A549 (cell line): ENCODE measurements around the gene ACVR2A. TPM values are rescaled to one million over a fixed set of nuclear protein-coding genes. Genes with fewer than 3 reads are reported as not detected.

Experiments used
- ATAC-seq, 2 experiments: fragments of 200-7000 bp in 1 of 2; fragments of >200 bp in 1 of 2; cut with Nextera tagmentation in 1 of 2; cut with Tn5 transposase in 1 of 2; 3 replicates each; pipeline versions ENCODE4 v1.8.0 to v1.9.1; 2018 to 2020; ENCODE audit warnings: mild to moderate bottlenecking in 1 of 2, moderate library complexity in 1 of 2
- CTCF ChIA-PET: fragments of 300-600 bp; sonication (Branson Sonifier 250); formaldehyde crosslinking; extraction: SDS; loops from one replicate; lab custom pipeline; 2021; ENCODE audit warnings: antibody characterized with exemption, inconsistent platforms; lab: Yijun Ruan, JAX
- POLR2A ChIA-PET: fragments of 350-600 bp; formaldehyde crosslinking; extraction: SDS; loops from one replicate; lab custom pipeline; 2021; ENCODE audit warnings: antibody characterized with exemption, inconsistent platforms; lab: Yijun Ruan, JAX
- DNase-seq, 2 experiments: peaks; one replicate each; pipeline versions ENCODE4 v3.0.0 to v3.0.0-alpha.2; 2011 to 2016; ENCODE audit warnings: low read depth in 1 of 2, low spot score in 1 of 2
- FAIRE-seq: peaks from 2 replicates; lab custom pipeline; 2011; peaks lifted over from hg19 to GRCh38; lab: Jason Lieb, UNC
- H3K27ac ChIP-seq, 2 experiments: fragments of >200 bp; sonication (Bioruptor Twin); formaldehyde crosslinking; 3 replicates each; pipeline ENCODE4 v1.5.1; 2016 to 2017
- H3K4me1 ChIP-seq: fragments of >200 bp; sonication (Bioruptor Twin); formaldehyde crosslinking; 3 replicates; pipeline ENCODE4 v1.6.1; 2016
- H3K4me2 ChIP-seq: fragments of >200 bp; sonication (Bioruptor Twin); formaldehyde crosslinking; 3 replicates; pipeline ENCODE4 v1.6.1; 2016
- H3K4me3 ChIP-seq: fragments of >200 bp; sonication (Bioruptor Twin); formaldehyde crosslinking; 3 replicates; pipeline ENCODE4 v1.5.1; 2016
- H3K9me3 ChIP-seq: fragments of >200 bp; sonication (Bioruptor Twin); formaldehyde crosslinking; 3 replicates; pipeline ENCODE4 v1.6.1; 2016
- BHLHE40 ChIP-seq: IDR thresholded peaks from 2 replicates; pipeline ENCODE4 v1.6.1; 2012; ENCODE audit warnings: low read depth, low read length, inconsistent platforms
- CBX2 ChIP-seq: fragments of 200-600 bp; sonication (generic); IDR thresholded peaks from 2 replicates; pipeline ENCODE4 v1.6.1; 2016; ENCODE audit warnings: low read depth, mild to moderate bottlenecking, borderline replicate concordance
- CBX8 ChIP-seq: fragments of 200-600 bp; sonication (generic); IDR thresholded peaks from 2 replicates; pipeline ENCODE4 v1.6.1; 2016
- CHD4 ChIP-seq: fragments of 200-600 bp; sonication (generic); IDR thresholded peaks from 2 replicates; pipeline ENCODE4 v1.6.1; 2016; ENCODE audit warnings: antibody characterized with exemption, mild to moderate bottlenecking, borderline replicate concordance
- EP300 ChIP-seq, 2 experiments: fragments of >200 bp; sonication (Bioruptor Twin); formaldehyde crosslinking; IDR thresholded peaks; 2 replicates in 1 of 2; 3 replicates in 1 of 2; pipeline ENCODE4 v1.6.1; 2016 to 2017
- ESRRA ChIP-seq: fragments of 150-350 bp; IDR thresholded peaks from 2 replicates; pipeline ENCODE4 v1.6.1; 2014; ENCODE audit warnings: mild to moderate bottlenecking, low read length, borderline replicate concordance
- FOSL2 ChIP-seq, 2 experiments: fragments of 450-650 bp in 1 of 2; fragments of >200 bp in 1 of 2; sonication (Bioruptor Twin) in 1 of 2; formaldehyde crosslinking; IDR thresholded peaks; 2 replicates each; pipeline versions ENCODE4 v1.5.0 to v1.6.1; 2016 to 2020; ENCODE audit warnings: mild to moderate bottlenecking in 1 of 2, moderate library complexity in 1 of 2
- HDAC2 ChIP-seq: fragments of 200-600 bp; sonication (generic); IDR thresholded peaks from 2 replicates; pipeline ENCODE4 v1.6.1; 2016
- HEYL ChIP-seq: fragments of 250-450 bp; sonication (Bioruptor Pico); IDR thresholded peaks from 2 replicates; pipeline ENCODE4 v1.8.0; 2021; ENCODE audit warnings: mild to moderate bottlenecking, moderate library complexity
- HOXB13 ChIP-seq: fragments of 250-450 bp; sonication (Bioruptor Pico); IDR thresholded peaks from 2 replicates; pipeline ENCODE4 v1.5.0; 2020; ENCODE audit warnings: low read depth, mild to moderate bottlenecking, moderate library complexity
- HOXB5 ChIP-seq: fragments of 250-450 bp; sonication (Bioruptor Pico); IDR thresholded peaks from 2 replicates; pipeline ENCODE4 v1.5.0; 2020; ENCODE audit warnings: mild to moderate bottlenecking, moderate library complexity
- KDM5A ChIP-seq: fragments of 200-600 bp; sonication (generic); IDR thresholded peaks from 2 replicates; pipeline ENCODE4 v1.6.1; 2016; ENCODE audit warnings: antibody characterized with exemption, mild to moderate bottlenecking
- MAFK ChIP-seq: fragments of 450-650 bp; IDR thresholded peaks from 2 replicates; pipeline ENCODE4 v1.6.1; 2014; ENCODE audit not compliant: partially characterized antibody
- NR3C1 ChIP-seq: fragments of >200 bp; sonication (Bioruptor Twin); formaldehyde crosslinking; IDR thresholded peaks from 3 replicates; pipeline ENCODE4 v1.6.1; 2017
- POLR2A ChIP-seq: IDR thresholded peaks from 2 replicates; pipeline ENCODE4 v1.6.1; 2012; ENCODE audit warnings: mild to moderate bottlenecking, low read length
- RFX5 ChIP-seq: fragments of 450-650 bp; IDR thresholded peaks from 2 replicates; pipeline ENCODE4 v1.7.1; 2014; ENCODE audit warnings: antibody characterized with exemption, mild to moderate bottlenecking, moderate library complexity
- SMC3 ChIP-seq: fragments of >200 bp; sonication (Bioruptor Twin); formaldehyde crosslinking; IDR thresholded peaks from 3 replicates; pipeline ENCODE4 v1.6.1; 2018; ENCODE audit warnings: inconsistent platforms
- SREBF2 ChIP-seq: fragments of 450-650 bp; IDR thresholded peaks from 2 replicates; pipeline ENCODE4 v1.6.1; 2014; ENCODE audit warnings: mild to moderate bottlenecking, moderate library complexity
- TFCP2L1 ChIP-seq: fragments of 250-450 bp; sonication (Bioruptor Pico); IDR thresholded peaks from 2 replicates; pipeline ENCODE4 v1.5.0; 2021; ENCODE audit warnings: mild to moderate bottlenecking
- ZC3H11A ChIP-seq: fragments of 450-650 bp; IDR thresholded peaks from 2 replicates; pipeline ENCODE4 v1.6.1; 2014; ENCODE audit warnings: antibody characterized with exemption, mild to moderate bottlenecking
- WGBS: methylation state at CpG from one replicate; pipeline ENCODE4 v1.1.6; 2017; ENCODE audit errors: missing lambda C conversion rate; 5-methylcytosine and 5-hydroxymethylcytosine counted together
- polyA plus RNA-seq, 4 experiments: library from polyadenylated mRNA; depleted of rRNA in 3 of 4; stranded (reverse); fragments of >200 nt; fragmentation: RNase III in 1 of 4; extraction: RNeasy Plus Mini Kit Qiagen cat#74134 plus additional on column Dnase treatment in 1 of 4; gene quantifications; 2 replicates in 3 of 4; 3 replicates in 1 of 4; pipeline ENCODE4 v1.2.3, GENCODE V29; 2011 to 2017
- TF ChIP-seq, protein P1 (sequence below): fragments of 450-650 bp; IDR thresholded peaks from 2 replicates; pipeline ENCODE4 v1.6.1; 2014; ENCODE audit warnings: antibody characterized with exemption
- TF ChIP-seq, protein P2 (sequence below): IDR thresholded peaks from 2 replicates; pipeline ENCODE4 v1.6.1; 2012
- TF ChIP-seq, protein P3 (sequence below): fragments of >200 bp; sonication (Bioruptor Twin); formaldehyde crosslinking; IDR thresholded peaks from 3 replicates; pipeline ENCODE4 v1.5.1; 2016
- TF ChIP-seq, protein P4 (sequence below): fragments of >200 bp; sonication (Bioruptor Twin); formaldehyde crosslinking; IDR thresholded peaks from 3 replicates; pipeline ENCODE4 v1.6.1; 2016

Gene ACVR2A
- polyA plus RNA-seq, 2 of the 4 experiments (the other 2 are of a cell fraction): 2.6 to 5.7 TPM

DNA sequence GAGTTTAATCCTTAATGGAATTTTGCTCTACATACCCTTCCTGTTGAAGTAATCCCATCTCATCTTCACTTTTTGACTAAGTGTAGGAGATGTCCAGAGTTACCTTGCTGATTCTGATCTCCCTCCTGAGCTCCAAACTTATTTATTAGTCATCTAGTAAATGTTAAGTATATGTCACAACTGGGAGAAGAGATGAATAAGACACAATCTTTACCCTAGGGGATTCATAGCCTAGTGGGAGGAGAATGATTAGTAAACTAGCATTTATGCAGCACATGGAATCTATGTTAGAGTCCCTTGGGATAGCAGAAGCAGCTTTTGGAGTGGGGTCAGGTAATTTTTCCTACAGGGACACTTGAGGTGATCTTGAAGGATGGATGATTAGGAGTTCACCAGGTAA is 20.7 kb downstream of the ACVR2A start:
- H3K27ac ChIP-seq: no peak overlapping the region
- DNase-seq (no peak), ATAC-seq (no peak), FAIRE-seq (no peak)
- TF ChIP-seq FOSL2 (IDR thresholded peaks at IDR 0.05) (no peak), FOSL2 (CRISPR knock-in tag; IDR thresholded peaks at IDR 0.05) (no peak), HOXB13 (CRISPR knock-in tag) (no peak)
- H3K9me3 ChIP-seq: no peaks in the 10 kb centered on the region
- no peak overlapping the region for H3K4me2 ChIP-seq
- ChIA-PET CTCF (no interaction called here), POLR2A (no interaction called here)
- H3K4me3 ChIP-seq: no peak overlapping the region
- H3K4me1 ChIP-seq: no peaks in the 10 kb centered on the region

DNA sequence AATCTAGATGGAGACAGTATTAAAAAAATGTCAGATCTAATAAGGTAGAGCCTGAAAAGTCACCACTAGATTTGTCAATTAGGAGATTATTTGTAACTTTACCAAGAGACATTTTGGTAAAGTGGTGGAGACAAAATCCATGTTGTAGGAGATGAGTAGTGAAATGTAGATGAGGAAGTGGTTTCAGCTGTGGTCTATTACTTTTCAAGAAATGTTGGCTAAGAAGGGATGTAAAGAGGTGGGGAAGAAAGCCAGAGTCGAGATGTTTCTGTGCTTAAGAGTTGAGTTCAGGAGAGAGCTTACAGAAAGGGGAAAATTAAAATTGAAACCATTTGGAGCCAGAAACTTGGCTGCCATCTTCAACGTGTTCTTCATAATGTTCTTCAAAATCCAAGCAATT is 22.2 kb downstream of the ACVR2A start:
- no peak for TF ChIP-seq CHD4
- TF ChIP-seq HEYL: no peak
- TF ChIP-seq MAFK: no peak
- TF ChIP-seq BHLHE40: no peak
- TF ChIP-seq NR3C1: no peak
- TF ChIP-seq KDM5A: no peak
- TF ChIP-seq ESRRA: no peak
- Histone ChIP-seq H3K4me2 (no peak overlapping the region), H3K4me3 (no peak overlapping the region), H3K27ac (no peak overlapping the region), H3K4me1 (no peaks in the 10 kb centered on the region), H3K9me3 (no peaks in the 10 kb centered on the region)
- ChIA-PET POLR2A (no interaction called here), CTCF (no interaction called here)
- no peak for ATAC-seq
- FAIRE-seq: no peak
- 37% methylated on average over 2 of the region's 2 CpGs for whole genome bisulfite sequencing
- no peak for DNase-seq

DNA sequence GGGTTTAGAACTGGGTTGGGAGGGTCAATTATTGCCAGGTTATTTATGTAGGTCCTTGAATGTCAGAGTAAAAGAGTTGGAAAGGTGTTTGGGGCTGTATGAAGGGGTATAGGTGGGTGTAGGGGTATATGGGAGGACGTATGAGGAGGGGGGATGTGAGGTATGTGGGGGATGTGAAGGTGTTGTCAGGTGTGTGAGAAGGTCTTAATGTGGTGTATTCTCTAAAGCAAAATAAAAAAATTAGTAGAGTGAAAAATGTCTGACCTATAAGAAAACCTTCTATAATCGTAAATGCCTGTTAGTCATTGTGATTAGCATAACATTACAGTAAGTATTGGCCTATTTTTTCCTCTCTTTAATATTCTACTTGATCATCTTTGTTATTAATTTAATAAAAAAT is 25.1 kb downstream of the ACVR2A start:
- WGBS: 81% methylated on average over 2 of the region's 2 CpGs
- Histone ChIP-seq H3K4me2 (no peak overlapping the region), H3K4me1 (no peaks in the 10 kb centered on the region)
- no peak for FAIRE-seq
- TF ChIP-seq CBX8 (no peak), SMC3 (no peak), RFX5 (no peak), TFCP2L1 (CRISPR knock-in tag) (no peak), NR3C1 (no peak), CBX2 (no peak), ZC3H11A (no peak), EP300 (IDR thresholded peaks at IDR 0.05) (no peak), POLR2A (no peak), KDM5A (no peak), HDAC2 (no peak), SREBF2 (no peak), HOXB5 (no peak)
- TF ChIP-seq, protein P1, sequence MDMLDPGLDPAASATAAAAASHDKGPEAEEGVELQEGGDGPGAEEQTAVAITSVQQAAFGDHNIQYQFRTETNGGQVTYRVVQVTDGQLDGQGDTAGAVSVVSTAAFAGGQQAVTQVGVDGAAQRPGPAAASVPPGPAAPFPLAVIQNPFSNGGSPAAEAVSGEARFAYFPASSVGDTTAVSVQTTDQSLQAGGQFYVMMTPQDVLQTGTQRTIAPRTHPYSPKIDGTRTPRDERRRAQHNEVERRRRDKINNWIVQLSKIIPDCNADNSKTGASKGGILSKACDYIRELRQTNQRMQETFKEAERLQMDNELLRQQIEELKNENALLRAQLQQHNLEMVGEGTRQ: no peak
- TF ChIP-seq, protein P2, sequence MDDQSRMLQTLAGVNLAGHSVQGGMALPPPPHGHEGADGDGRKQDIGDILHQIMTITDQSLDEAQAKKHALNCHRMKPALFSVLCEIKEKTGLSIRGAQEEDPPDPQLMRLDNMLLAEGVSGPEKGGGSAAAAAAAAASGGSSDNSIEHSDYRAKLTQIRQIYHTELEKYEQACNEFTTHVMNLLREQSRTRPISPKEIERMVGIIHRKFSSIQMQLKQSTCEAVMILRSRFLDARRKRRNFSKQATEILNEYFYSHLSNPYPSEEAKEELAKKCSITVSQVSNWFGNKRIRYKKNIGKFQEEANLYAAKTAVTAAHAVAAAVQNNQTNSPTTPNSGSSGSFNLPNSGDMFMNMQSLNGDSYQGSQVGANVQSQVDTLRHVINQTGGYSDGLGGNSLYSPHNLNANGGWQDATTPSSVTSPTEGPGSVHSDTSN: no peak
- TF ChIP-seq, protein P3, sequence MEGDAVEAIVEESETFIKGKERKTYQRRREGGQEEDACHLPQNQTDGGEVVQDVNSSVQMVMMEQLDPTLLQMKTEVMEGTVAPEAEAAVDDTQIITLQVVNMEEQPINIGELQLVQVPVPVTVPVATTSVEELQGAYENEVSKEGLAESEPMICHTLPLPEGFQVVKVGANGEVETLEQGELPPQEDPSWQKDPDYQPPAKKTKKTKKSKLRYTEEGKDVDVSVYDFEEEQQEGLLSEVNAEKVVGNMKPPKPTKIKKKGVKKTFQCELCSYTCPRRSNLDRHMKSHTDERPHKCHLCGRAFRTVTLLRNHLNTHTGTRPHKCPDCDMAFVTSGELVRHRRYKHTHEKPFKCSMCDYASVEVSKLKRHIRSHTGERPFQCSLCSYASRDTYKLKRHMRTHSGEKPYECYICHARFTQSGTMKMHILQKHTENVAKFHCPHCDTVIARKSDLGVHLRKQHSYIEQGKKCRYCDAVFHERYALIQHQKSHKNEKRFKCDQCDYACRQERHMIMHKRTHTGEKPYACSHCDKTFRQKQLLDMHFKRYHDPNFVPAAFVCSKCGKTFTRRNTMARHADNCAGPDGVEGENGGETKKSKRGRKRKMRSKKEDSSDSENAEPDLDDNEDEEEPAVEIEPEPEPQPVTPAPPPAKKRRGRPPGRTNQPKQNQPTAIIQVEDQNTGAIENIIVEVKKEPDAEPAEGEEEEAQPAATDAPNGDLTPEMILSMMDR: no peak
- TF ChIP-seq, protein P4, sequence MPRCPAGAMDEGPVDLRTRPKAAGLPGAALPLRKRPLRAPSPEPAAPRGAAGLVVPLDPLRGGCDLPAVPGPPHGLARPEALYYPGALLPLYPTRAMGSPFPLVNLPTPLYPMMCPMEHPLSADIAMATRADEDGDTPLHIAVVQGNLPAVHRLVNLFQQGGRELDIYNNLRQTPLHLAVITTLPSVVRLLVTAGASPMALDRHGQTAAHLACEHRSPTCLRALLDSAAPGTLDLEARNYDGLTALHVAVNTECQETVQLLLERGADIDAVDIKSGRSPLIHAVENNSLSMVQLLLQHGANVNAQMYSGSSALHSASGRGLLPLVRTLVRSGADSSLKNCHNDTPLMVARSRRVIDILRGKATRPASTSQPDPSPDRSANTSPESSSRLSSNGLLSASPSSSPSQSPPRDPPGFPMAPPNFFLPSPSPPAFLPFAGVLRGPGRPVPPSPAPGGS: no peak
- TF ChIP-seq, all 56 proteins: peak for 0
- ATAC-seq: no peak
- Histone ChIP-seq H3K9me3 (no peaks in the 10 kb centered on the region), H3K27ac (no peak overlapping the region), H3K4me3 (no peak overlapping the region)
- ChIA-PET CTCF (no interaction called here), POLR2A (no interaction called here)
- no peak for DNase-seq
